HG03520 (cell line): Measurements from ENCODE around the gene TEX22.

Source experiments
- ATAC-seq: cut with Tn5 transposase; IDR thresholded peaks from one replicate; pipeline ENCODE4 v1.9.1; 2021; ENCODE audit warnings: mild to moderate bottlenecking, moderate library complexity; ENCODE audit not compliant: unreplicated experiment

The TEX22 gene

DNA sequence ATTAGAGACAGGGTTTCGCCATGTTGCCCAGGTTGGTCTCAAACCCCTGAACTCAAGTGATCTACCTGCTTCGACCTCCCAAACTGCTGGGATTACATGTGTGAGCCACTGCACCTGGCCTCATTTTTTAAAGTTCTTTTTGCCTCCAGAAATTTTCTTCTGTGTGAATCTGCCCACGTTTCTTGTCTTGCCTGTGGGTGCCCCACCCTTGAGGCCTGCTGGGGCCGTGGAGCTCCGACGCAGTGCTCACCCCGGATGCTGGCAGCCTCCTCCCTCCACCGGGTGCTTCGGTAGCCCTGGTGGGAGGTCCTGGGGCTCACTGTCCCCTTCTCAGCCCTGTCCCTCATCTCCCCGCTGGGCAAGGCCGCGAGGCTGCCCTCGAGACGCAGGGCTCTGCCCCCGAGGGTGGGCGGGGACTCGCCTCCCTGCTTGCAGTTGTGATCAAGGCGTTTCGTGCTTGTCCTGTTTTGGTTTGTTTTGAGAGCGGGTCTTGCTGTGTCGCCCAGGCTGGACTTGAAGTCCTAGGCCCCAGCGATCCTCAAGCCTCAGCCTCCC is 56.8 kb downstream of the TEX22 start:
- ATAC-seq = no peak

DNA sequence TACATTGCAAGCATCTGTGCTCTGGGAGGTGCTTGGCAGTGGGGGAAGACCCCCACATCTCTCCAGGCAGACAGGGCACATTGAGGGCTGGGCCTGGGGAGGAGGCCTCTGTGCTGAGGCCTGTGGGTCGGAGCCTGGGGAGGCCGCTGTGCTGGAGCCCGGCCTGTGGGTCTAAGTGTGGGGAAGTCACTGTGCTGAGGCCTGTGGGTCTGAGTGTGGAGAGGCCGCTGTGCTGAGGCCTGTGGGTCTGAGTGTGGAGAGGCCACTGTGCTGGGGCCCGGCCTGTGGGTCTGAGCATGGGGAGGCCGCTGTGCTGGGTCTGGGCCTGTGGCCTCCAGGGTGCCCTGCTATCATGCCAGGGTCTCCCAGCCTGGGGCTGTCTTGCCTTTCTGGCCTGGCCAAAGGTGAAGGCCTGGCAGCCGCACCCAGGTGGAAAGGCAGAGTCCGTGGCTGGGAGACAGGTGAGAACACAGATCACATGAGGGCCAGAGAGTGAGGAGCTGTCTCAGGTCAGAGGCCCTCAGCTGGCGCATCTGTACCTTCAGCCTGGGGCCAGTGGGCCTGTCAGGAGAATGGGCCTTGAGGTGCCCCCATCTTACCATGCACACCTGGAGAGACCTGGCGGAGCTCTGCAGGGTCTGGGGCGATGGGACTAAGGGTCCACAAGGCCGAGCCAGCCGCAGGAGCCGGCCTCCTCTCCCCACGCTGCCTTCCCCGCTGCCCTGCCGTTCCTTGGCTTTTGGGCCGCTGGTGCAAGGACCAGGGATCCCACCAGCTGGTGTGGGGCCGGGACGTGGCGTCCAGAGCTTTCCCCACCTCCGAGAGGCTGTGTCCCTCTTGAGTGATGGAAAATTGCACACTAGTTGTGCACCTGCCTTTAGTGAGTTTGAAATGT is 57.7 kb downstream of the TEX22 start:
- ATAC-seq = no peak

DNA sequence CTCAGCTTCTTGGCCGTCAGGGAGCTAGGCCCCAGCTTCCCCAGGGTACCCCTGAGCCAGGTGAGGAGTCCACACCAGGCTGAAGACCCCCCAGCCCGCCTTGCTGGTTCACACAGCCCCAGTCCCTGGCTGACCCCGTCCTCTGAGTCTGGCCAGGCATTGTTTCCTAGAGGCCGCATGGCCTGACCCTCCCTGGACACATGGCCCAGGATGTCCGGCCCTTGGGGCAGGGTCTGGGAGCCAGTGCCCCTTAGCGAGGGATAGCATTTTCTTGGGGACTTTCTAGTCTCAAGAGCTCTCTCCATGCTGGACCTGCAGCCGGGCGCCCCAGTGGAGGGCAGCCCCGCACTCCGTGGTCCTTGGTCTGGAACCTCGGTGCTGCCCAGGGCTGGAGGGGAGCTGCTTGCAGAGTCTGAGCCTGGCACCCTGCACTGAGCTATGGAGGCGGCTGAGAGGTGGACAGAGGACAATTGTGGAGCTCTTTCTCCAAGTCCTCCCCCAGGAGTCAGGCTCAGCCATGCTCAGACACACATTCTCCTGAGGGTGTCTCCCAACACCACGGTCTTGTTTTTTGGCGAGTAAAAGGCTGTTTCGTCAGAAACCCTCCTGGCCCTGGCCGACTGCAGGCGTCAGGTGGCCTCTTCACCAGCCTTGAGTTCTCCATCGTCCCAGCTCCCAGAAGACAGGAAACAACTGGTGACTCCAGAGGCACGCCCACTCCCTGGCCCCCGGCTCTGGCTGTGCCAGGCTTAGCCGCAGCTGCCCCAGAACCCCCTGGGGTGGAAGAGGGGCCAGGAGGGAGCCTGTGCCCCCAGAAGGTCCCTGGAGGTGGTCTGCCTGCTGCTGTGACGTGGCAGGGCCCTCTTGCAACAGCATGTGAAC is 58.6 kb downstream of the TEX22 start:
- no peak for ATAC-seq

DNA sequence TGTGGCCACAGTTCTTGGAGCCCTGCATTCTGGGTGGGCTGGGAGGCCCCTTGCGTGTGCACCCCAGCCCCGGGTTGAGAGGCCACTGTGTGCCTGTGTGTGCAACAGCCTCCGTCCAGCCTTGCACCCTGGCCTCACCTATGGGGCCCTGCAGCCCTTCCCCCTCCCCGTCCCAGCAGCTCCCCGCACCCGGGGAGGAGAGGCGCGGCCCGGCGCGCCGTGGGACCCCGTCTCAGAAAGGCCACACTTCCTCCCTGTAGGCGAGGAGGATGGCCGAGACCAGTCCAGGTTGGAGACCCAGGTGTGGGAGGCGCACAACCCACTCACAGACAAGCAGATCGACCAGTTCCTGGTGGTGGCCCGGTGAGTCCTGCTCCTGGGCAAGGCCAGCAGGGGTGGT is 59.7 kb downstream of the TEX22 start:
- no peak for ATAC-seq

DNA sequence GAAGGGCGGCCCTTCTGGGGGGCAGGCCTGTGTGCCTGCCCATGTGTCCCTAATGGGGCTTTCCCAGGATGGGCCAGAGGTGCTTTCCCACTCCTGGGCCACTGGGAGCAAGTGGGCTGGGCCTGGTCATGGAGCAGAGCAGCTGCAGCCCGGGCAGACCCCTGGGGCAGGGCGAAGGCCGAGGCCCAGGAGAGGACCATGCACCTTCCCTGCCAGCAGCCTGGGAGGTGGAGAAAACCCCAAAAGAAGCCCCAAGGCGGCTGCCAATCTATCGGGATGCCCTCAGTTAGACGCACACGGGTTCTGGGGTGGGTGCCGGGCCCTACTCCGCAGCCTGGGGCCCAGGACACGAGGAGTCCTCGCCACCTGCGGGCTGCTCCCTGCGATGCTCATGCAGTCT is 60.2 kb downstream of the TEX22 start:
- ATAC-seq = no peak

DNA sequence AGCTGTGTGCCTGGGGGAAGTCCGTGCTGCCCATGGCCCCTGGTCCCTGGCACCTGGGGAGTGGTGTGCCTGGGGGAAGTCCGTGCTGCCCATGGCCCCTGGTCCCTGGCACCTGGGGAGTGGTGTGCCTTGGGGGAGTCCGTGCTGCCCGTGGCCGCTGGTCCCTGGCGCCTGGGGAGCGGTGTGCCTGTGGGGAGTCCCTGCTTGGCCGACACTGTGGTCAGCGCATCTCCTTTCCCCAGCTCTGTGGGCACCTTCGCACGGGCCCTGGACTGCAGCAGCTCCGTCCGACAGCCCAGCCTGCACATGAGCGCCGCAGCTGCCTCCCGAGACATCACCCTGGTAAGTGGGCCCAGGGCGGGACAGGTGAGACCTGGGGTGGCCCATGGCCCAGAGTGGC is 61.8 kb downstream of the TEX22 start:
- ATAC-seq = no peak

DNA sequence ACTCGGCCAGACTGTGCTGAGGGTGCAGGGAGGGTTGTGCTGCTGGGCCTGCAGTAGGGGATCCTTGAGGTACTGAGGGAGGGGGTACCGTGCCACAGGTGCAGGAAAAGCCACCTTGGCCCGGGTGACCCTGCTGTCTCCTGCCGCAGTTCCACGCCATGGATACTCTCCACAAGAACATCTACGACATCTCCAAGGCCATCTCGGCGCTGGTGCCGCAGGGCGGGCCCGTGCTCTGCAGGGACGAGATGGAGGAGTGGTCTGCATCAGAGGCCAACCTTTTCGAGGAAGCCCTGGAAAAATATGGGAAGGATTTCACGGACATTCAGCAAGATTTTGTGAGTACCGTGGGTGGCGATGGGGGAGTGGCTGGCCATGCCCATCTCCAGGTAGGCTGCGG is 62.3 kb downstream of the TEX22 start:
- no peak for ATAC-seq

DNA sequence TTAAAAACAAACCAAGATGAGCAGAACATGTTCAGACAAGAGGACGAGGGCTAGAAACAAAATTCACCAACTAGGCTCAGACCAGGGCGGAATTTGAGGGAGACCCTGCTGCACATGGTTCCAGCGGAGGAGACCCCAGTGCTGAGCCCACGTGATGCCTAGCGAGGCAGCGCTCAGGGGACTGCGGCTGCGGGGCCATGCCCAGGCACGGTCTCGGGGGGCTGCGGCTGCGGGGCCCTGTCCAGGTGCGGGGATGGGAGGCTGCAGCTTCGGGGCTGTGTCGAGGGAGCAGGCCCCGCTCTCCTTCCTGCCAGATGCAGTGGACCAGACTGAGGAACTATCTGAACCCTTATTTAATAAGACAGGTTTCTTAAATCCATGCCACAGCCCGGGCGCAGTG is 63.6 kb downstream of the TEX22 start:
- no peak for ATAC-seq
